A673 (cell line): Measurements from ENCODE around the gene ULK4. TPM values are rescaled to one million over a fixed set of nuclear protein-coding genes. Genes with fewer than 3 reads are reported as not detected.

Experiments used
- BruUV-seq: library from RNA; stranded (reverse); fragments of 400-500 nt; replicated peaks from 2 replicates; lab custom pipeline; 2021; lab: Mats Ljungman, UMichigan
- CTCF ChIA-PET: fragments of 300-600 bp; sonication (Branson Sonifier 250); formaldehyde crosslinking; loops from one replicate; lab custom pipeline; 2022; ENCODE audit warnings: antibody characterized with exemption; lab: Charles Lee
- POLR2A ChIA-PET: fragments of 300-600 bp; sonication (Branson Sonifier 250); formaldehyde crosslinking; loops from one replicate; lab custom pipeline; 2022; ENCODE audit warnings: antibody characterized with exemption; ENCODE audit not compliant: low non-redundant PET; lab: Charles Lee
- DNase-seq: peaks from one replicate; pipeline ENCODE4 v3.0.0-alpha.2; 2015; ENCODE audit warnings: low spot score
- H3K27ac ChIP-seq: fragments of 200-600 bp; sonication (generic); 2 replicates; pipeline ENCODE4 v1.5.1; 2016; ENCODE audit warnings: mixed run types, low read depth, mild to moderate bottlenecking, mixed read lengths, antibody characterized with exemption, low read length; ENCODE audit not compliant: poor library complexity, severe bottlenecking
- H3K27me3 ChIP-seq: fragments of 200-600 bp; sonication (generic); replicated peaks from 2 replicates; pipeline ENCODE4 v1.6.1; 2017; ENCODE audit warnings: mixed run types, low read depth, mild to moderate bottlenecking, mixed read lengths, antibody characterized with exemption, low read length; ENCODE audit not compliant: insufficient read depth, poor library complexity
- H3K36me3 ChIP-seq: fragments of 200-600 bp; sonication (generic); 2 replicates; pipeline ENCODE4 v1.6.1; 2016; ENCODE audit warnings: mixed run types, mild to moderate bottlenecking, mixed read lengths, antibody characterized with exemption, low read length; ENCODE audit not compliant: insufficient read depth, poor library complexity, severe bottlenecking
- H3K4me1 ChIP-seq: fragments of 200-600 bp; sonication (generic); 2 replicates; pipeline ENCODE4 v1.6.1; 2017; ENCODE audit warnings: mixed run types, mild to moderate bottlenecking, mixed read lengths, antibody characterized with exemption, low read length; ENCODE audit not compliant: insufficient read depth, poor library complexity, severe bottlenecking
- H3K4me3 ChIP-seq: fragments of 200-600 bp; sonication (generic); 2 replicates; pipeline ENCODE4 v1.5.1; 2016; ENCODE audit warnings: low read depth, mixed run types, mild to moderate bottlenecking, mixed read lengths, low read length; ENCODE audit not compliant: poor library complexity, severe bottlenecking
- H3K9me3 ChIP-seq: fragments of 200-600 bp; sonication (generic); 2 replicates; pipeline ENCODE4 v1.6.1; 2016; ENCODE audit warnings: mixed run types, low read depth, mild to moderate bottlenecking, mixed read lengths, antibody characterized with exemption, low read length; ENCODE audit not compliant: poor library complexity, severe bottlenecking
- CTCF ChIP-seq: fragments of 300-800, 200-600 bp; sonication (generic); conservative IDR thresholded peaks from 2 replicates; pipeline ENCODE4 v1.5.1; 2017; ENCODE audit warnings: low read depth, mild to moderate bottlenecking, antibody characterized with exemption, low read length, moderate library complexity, mixed read lengths
- EZH2 ChIP-seq: fragments of 200-600 bp; sonication (generic); IDR thresholded peaks from 2 replicates; pipeline ENCODE4 v1.6.1; 2017; ENCODE audit warnings: borderline replicate concordance, low read depth, mild to moderate bottlenecking, mixed read lengths, antibody characterized with exemption, low read length; ENCODE audit not compliant: poor library complexity, severe bottlenecking
- intact Hi-C: fragments of 100-400 bp; cut with micrococcal nuclease; formaldehyde crosslinking; loops from one replicate; pipeline ENCODE4 v1.10.0; 2022; ENCODE audit not compliant: unreplicated experiment
- total RNA-seq: library from RNA; stranded (reverse); gene quantifications from 2 replicates; pipeline ENCODE4 v1.2.3, GENCODE V29; 2021

ULK4 gene
- total RNA-seq, 1 experiment from 2014 or later: 7.4 TPM

- no peaks in the 10 kb centered on the region for H3K36me3 ChIP-seq
- TF ChIP-seq EZH2: no peak
- TF ChIP-seq CTCF: no peak
- no peak for DNase-seq
- H3K27ac ChIP-seq: no peak overlapping the region
- no peaks in the 10 kb centered on the region for H3K9me3 ChIP-seq
- CTCF ChIA-PET: no interaction called here
- intact Hi-C loops: no loop called here
- no TSS peak for BruUV-seq
- POLR2A ChIA-PET: no interaction called here
- no peaks in the 10 kb centered on the region for H3K27me3 ChIP-seq
- no peak overlapping the region for H3K4me3 ChIP-seq
- no peaks in the 10 kb centered on the region for H3K4me1 ChIP-seq
These were observed 684.0 kb downstream of the ULK4 start for GRCh38 chr3:41277790-41278465.

DNA sequence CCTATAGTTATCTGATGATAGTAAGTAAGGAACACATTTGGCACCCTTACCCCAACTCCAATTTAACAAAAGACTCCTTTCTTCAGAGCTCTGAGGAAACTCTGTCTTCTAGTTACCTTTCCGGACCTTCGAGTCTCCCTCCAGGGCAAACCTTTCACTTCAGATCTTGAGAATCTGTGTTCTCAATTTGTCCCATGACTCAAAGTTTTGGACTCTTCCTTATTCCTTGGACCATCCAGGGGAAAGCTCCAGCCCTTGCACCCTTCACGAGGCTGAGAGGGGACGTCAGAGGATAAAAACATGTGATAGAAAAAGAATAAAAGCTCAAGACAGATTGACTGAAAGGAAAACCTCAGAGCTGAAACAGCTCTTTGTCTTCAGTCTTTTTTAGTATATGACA is 685.7 kb downstream of the ULK4 start:
- TF ChIP-seq CTCF (no peak), EZH2 (no peak)
- no peaks in the 10 kb centered on the region for H3K36me3 ChIP-seq
- H3K27ac ChIP-seq: no peak overlapping the region
- H3K4me3 ChIP-seq: no peak overlapping the region
- BruUV-seq: no TSS peak
- ChIA-PET POLR2A (no interaction called here), CTCF (no interaction called here)
- no peaks in the 10 kb centered on the region for H3K4me1 ChIP-seq
- H3K9me3 ChIP-seq: no peaks in the 10 kb centered on the region
- no peak for DNase-seq
- no peaks in the 10 kb centered on the region for H3K27me3 ChIP-seq
- intact Hi-C loops: no loop called here

DNA sequence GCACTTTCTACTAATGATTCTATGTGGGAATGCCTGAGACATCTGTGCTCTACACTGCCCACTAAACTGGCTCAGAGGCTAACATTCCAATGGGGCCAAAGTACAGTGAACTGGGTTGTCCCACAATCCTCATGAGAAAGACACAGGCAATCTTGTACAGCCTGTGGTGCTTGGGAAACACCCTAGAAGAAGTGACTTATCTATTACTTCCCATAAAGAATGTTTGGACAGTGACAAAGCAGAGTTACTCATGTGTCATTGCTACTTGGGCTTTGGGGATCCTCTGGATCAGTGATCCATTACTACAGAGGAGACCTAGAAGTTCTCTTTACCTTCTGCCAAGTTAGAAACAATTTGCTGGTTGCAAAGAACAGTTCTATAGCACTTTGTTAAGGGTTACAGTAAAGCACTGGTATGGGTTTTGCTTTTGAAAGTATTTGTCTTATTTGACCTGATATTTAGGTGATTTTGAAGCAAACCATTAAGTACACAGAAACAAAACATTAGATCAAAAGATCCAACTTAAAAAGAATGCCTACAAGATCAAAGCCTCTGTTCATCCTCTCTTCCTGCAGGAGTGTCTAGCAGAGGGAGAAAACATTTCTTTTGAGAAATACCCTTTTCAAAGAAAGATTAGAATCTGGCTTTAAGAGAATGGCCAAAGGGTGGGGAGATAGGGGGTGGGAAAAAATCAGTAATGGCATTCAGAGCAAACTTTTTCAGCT is 686.8 kb downstream of the ULK4 start:
- POLR2A ChIA-PET: interaction anchor here (0.6 to 0.7 kb wide), 2 partner anchors 76 to 721 kb away, joined by 3 to 10 read pairs; no protein-coding TSS in a partner anchor
- H3K36me3 ChIP-seq: no peaks in the 10 kb centered on the region
- intact Hi-C loops: no loop called here
- no TSS peak for BruUV-seq
- no peak for DNase-seq
- CTCF ChIA-PET: no interaction called here
- no peaks in the 10 kb centered on the region for H3K27me3 ChIP-seq
- no peak overlapping the region for H3K27ac ChIP-seq
- H3K4me1 ChIP-seq: no peaks in the 10 kb centered on the region
- no peak for TF ChIP-seq CTCF
- no peak for TF ChIP-seq EZH2
- no peak overlapping the region for H3K4me3 ChIP-seq
- no peaks in the 10 kb centered on the region for H3K9me3 ChIP-seq
